Upper lobe of left lung (tissue), 4 donors: ENCODE measurements around the gene TTC28.

Experiments
- EP300 ChIP-seq, 4 donors: sonication (generic); formaldehyde crosslinking; IDR thresholded peaks; one replicate each; pipeline ENCODE4 v1.5.1; 2017; ENCODE audit warnings: antibody characterized with exemption in 4 of 4, control low read depth in 2 of 4
- POLR2AphosphoS5 ChIP-seq, 2 donors: sonication (generic); formaldehyde crosslinking; IDR thresholded peaks; one replicate each; pipeline ENCODE4 v1.5.1; 2017; ENCODE audit warnings: antibody characterized with exemption in 2 of 2
- TF ChIP-seq, protein P1 (sequence below), 6 experiments: fragments of 450-650 bp in 4 of 6; fragments of 200-600 bp in 2 of 6; sonication (generic) in 2 of 6; IDR thresholded peaks; one replicate each; pipeline ENCODE4 v1.5.1; 2016 to 2019; ENCODE audit warnings: antibody characterized with exemption in 6 of 6

DNA sequence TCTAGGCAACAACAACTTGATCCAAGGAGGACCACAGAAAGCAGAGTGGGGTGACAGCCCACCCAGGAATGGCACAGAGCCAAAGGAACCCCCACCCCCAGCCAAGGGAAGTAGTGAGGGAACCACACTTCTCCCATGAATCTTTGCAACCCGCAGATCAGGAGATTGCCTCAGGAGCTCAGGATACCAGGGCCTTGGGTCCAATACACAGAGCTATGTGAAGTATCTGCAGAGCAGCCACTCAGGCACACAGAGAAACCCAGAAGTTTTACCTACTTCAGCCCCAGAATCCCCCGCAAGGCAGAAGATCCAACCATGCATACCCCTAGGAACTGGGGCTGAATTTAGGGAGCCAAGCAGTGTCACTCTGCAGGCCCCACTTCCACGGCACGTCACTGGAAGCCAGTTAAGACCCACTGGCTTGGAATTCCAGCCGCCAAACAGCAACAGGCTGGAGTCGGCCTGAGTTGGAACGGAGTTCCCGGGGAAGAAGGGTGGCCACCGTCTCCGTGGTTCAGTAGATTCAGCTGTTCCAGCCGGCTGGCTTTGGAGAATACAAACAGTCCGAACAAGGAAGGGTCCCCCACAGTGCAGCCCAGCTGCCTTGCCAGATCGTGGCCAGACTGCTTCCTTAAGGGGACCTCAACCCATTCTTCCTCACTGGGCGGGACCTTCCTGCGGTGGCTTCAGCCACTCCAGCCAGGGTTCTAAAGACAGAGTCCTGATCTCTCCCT, 174.1 kb downstream of the TTC28 start:
- TF ChIP-seq EP300 (IDR thresholded peaks at IDR 0.05) = no peak
- TF ChIP-seq, protein P1, sequence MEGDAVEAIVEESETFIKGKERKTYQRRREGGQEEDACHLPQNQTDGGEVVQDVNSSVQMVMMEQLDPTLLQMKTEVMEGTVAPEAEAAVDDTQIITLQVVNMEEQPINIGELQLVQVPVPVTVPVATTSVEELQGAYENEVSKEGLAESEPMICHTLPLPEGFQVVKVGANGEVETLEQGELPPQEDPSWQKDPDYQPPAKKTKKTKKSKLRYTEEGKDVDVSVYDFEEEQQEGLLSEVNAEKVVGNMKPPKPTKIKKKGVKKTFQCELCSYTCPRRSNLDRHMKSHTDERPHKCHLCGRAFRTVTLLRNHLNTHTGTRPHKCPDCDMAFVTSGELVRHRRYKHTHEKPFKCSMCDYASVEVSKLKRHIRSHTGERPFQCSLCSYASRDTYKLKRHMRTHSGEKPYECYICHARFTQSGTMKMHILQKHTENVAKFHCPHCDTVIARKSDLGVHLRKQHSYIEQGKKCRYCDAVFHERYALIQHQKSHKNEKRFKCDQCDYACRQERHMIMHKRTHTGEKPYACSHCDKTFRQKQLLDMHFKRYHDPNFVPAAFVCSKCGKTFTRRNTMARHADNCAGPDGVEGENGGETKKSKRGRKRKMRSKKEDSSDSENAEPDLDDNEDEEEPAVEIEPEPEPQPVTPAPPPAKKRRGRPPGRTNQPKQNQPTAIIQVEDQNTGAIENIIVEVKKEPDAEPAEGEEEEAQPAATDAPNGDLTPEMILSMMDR (IDR thresholded peaks at IDR 0.05) = no peak
- TF ChIP-seq POLR2AphosphoS5 (IDR thresholded peaks at IDR 0.05) = no peak
